K562 (cell line): ENCODE data around the gene SERTAD1. TPM values are rescaled to one million over a fixed set of nuclear protein-coding genes. Genes with fewer than 3 reads are reported as not detected.

Experiments
- ATAC-seq: fragments of 200-7000 bp; cut with Tn5 transposase; 3 replicates; pipeline ENCODE4 v1.9.1; 2020; ENCODE audit warnings: moderate library complexity
- BruUV-seq: library from RNA; stranded (reverse); fragments of 400-500 nt; replicated peaks from 2 replicates; lab custom pipeline; 2021; lab: Mats Ljungman, UMichigan
- CTCF ChIA-PET: fragments of 300-600 bp; formaldehyde crosslinking; extraction: SDS; loops from one replicate; lab custom pipeline; 2021; ENCODE audit warnings: low intra/inter-chr PET ratio; lab: Yijun Ruan, JAX
- POLR2A ChIA-PET: fragments of 300-600, 350-650 bp; sonication (Branson Sonifier 250); formaldehyde crosslinking; extraction: SDS; loops from one replicate; lab custom pipeline; 2021; ENCODE audit warnings: antibody characterized with exemption, inconsistent platforms; lab: Yijun Ruan, JAX
- DNase-seq, 4 experiments: peaks; one replicate each; pipeline versions ENCODE4 v3.0.0 to v3.0.0-alpha.2; 2011 to 2018; ENCODE audit warnings: low spot score in 3 of 4, mixed read lengths in 3 of 4; ENCODE audit errors: extremely low read depth in 1 of 4
- FAIRE-seq: peaks from 2 replicates; lab custom pipeline; 2011; peaks lifted over from hg19 to GRCh38; lab: Jason Lieb, UNC
- H2AFZ ChIP-seq: 2 replicates; pipeline ENCODE4 v1.6.0; 2011; ENCODE audit warnings: low read depth, low read length, control low read depth, inconsistent platforms
- H3K27ac ChIP-seq: fragments of 200-600 bp; 3 replicates; pipeline ENCODE4 v1.8.0; 2011; ENCODE audit warnings: low read depth, mild to moderate bottlenecking, control low read depth, inconsistent platforms, low read length, moderate library complexity, mixed read lengths; ENCODE audit errors: extremely low read depth
- H3K27me3 ChIP-seq, 2 experiments: fragments of 300-600 bp in 1 of 2; 2 replicates in 1 of 2; 3 replicates in 1 of 2; pipeline versions ENCODE4 v1.6.0 to v1.8.0; 2011; ENCODE audit warnings: inconsistent platforms in 2 of 2, low read length in 2 of 2, mild to moderate bottlenecking in 1 of 2, mixed read lengths in 1 of 2, moderate library complexity in 1 of 2; ENCODE audit not compliant: control insufficient read depth in 2 of 2, insufficient read depth in 2 of 2
- H3K36me3 ChIP-seq: fragments of 300-600 bp; 3 replicates; pipeline ENCODE4 v1.8.0; 2011; ENCODE audit warnings: mild to moderate bottlenecking, low read length, inconsistent platforms; ENCODE audit not compliant: control insufficient read depth, insufficient read depth
- H3K4me1 ChIP-seq, 2 experiments: fragments of 200-600 bp in 1 of 2; replicated peaks in 1 of 2; 2 replicates in 1 of 2; 3 replicates in 1 of 2; pipeline versions ENCODE4 v1.5.1 to v1.8.0; 2011; ENCODE audit warnings: inconsistent platforms in 2 of 2, low read length in 2 of 2, mild to moderate bottlenecking in 1 of 2, mixed read lengths in 1 of 2, moderate library complexity in 1 of 2; ENCODE audit not compliant: control insufficient read depth in 2 of 2, insufficient read depth in 2 of 2
- H3K4me2 ChIP-seq: 2 replicates; pipeline ENCODE4 v1.6.1; 2011; ENCODE audit warnings: low read length, control low read depth, inconsistent platforms, mixed read lengths; ENCODE audit not compliant: insufficient read depth
- H3K4me3 ChIP-seq: fragments of 200-600 bp; sonication (generic), shearing (Covaris generic); 2 replicates; pipeline ENCODE4 v1.5.1; 2016; ENCODE audit warnings: control low read depth, inconsistent platforms
- H3K79me2 ChIP-seq: fragments of 200-600 bp; 3 replicates; pipeline ENCODE4 v1.8.0; 2011; ENCODE audit warnings: low read length, inconsistent platforms; ENCODE audit not compliant: control insufficient read depth, insufficient read depth
- H3K9ac ChIP-seq, 2 experiments: 2 replicates each; pipeline versions ENCODE4 v1.6.0 to v1.6.1; 2011; ENCODE audit warnings: low read depth in 2 of 2, low read length in 2 of 2, control low read depth in 1 of 2, inconsistent platforms in 1 of 2, mild to moderate bottlenecking in 1 of 2, mixed read lengths in 1 of 2; ENCODE audit not compliant: insufficient read depth in 1 of 2
- H3K9me1 ChIP-seq: one replicate; pipeline ENCODE4 v1.6.0; 2011; ENCODE audit warnings: inconsistent platforms, mild to moderate bottlenecking, low read length, moderate library complexity; ENCODE audit not compliant: control insufficient read depth, insufficient read depth
- H3K9me3 ChIP-seq: replicated peaks from 2 replicates; pipeline ENCODE4 v1.5.1; 2011; ENCODE audit warnings: low read depth, low read length, inconsistent platforms; ENCODE audit not compliant: control insufficient read depth, insufficient read depth
- H4K20me1 ChIP-seq: replicated peaks from 2 replicates; pipeline ENCODE4 v1.6.1; 2011; ENCODE audit warnings: low read length, inconsistent platforms, mixed read lengths; ENCODE audit not compliant: control insufficient read depth, insufficient read depth
- ADNP ChIP-seq: fragments of 200-800 bp; sonication (Bioruptor generic); IDR thresholded peaks from 2 replicates; pipeline ENCODE4 v1.6.1; 2016; ENCODE audit warnings: missing genetic modification characterization, missing compliant biosample characterization
- BCL6 ChIP-seq: fragments of 250-450 bp; sonication (Bioruptor Pico); IDR thresholded peaks from 2 replicates; pipeline ENCODE4 v1.4.0; 2020
- BCOR ChIP-seq: fragments of 450-650 bp; IDR thresholded peaks from 2 replicates; pipeline ENCODE4 v1.6.1; 2016
- CC2D1A ChIP-seq: fragments of 450-650 bp; IDR thresholded peaks from 2 replicates; pipeline ENCODE4 v1.6.1; 2017; ENCODE audit warnings: mild to moderate bottlenecking
- DACH1 ChIP-seq: fragments of 450-650 bp; IDR thresholded peaks from 2 replicates; pipeline ENCODE4 v1.6.1; 2018; ENCODE audit not compliant: partially characterized antibody
- DMBX1 ChIP-seq: fragments of 250-450 bp; sonication (Bioruptor Pico); IDR thresholded peaks from 2 replicates; pipeline ENCODE4 v1.8.0; 2022; ENCODE audit warnings: inconsistent platforms, mild to moderate bottlenecking, moderate library complexity, borderline replicate concordance
- ELK3 ChIP-seq: fragments of 450-650 bp; formaldehyde crosslinking; IDR thresholded peaks from 2 replicates; pipeline ENCODE4 v1.4.0; 2020; ENCODE audit warnings: mild to moderate bottlenecking
- FOXK2 ChIP-seq, 2 experiments: fragments of 450-650 bp; IDR thresholded peaks in 1 of 2; conservative IDR thresholded peaks in 1 of 2; 2 replicates each; pipeline ENCODE4 v1.6.1; 2016; ENCODE audit warnings: low read depth in 2 of 2, mild to moderate bottlenecking in 1 of 2
- FUS ChIP-seq: fragments of 200-400 bp; formaldehyde crosslinking; optimal IDR thresholded peaks from 2 replicates; pipeline ENCODE3; 2017; ENCODE audit warnings: low read depth, low read length
- HDAC2 ChIP-seq: fragments of 450-650 bp; IDR thresholded peaks from 2 replicates; pipeline ENCODE4 v1.6.1; 2016; ENCODE audit warnings: mild to moderate bottlenecking
- RBM25 ChIP-seq: fragments of 200-400 bp; formaldehyde crosslinking; IDR thresholded peaks from 2 replicates; pipeline ENCODE4 v1.6.1; 2018; ENCODE audit warnings: low read length, low read depth, moderate library complexity; ENCODE audit not compliant: severe bottlenecking
- SMAD4 ChIP-seq: fragments of 250-450 bp; sonication (Bioruptor Pico); conservative IDR thresholded peaks from 2 replicates; pipeline ENCODE4 v1.8.0; 2021; ENCODE audit warnings: inconsistent platforms, mild to moderate bottlenecking, moderate library complexity
- TAF7 ChIP-seq: fragments of 450-650 bp; IDR thresholded peaks from 2 replicates; pipeline ENCODE4 v1.6.1; 2016; ENCODE audit warnings: missing genetic modification characterization, missing compliant biosample characterization
- THAP12 ChIP-seq: fragments of 250-450 bp; sonication (Bioruptor Pico); IDR thresholded peaks from 2 replicates; pipeline ENCODE4 v1.9.0; 2021; ENCODE audit warnings: mild to moderate bottlenecking, inconsistent platforms
- ZNF277 ChIP-seq: fragments of 250-450 bp; sonication (Bioruptor Pico); IDR thresholded peaks from 2 replicates; pipeline ENCODE4 v1.8.0; 2022; ENCODE audit warnings: inconsistent platforms, mild to moderate bottlenecking, moderate library complexity, borderline replicate concordance
- ZNF639 ChIP-seq, 2 experiments: fragments of 200-800 bp in 1 of 2; sonication (Bioruptor generic) in 1 of 2; sonication (generic) in 1 of 2; formaldehyde crosslinking in 1 of 2; IDR thresholded peaks in 1 of 2; conservative IDR thresholded peaks in 1 of 2; 2 replicates each; pipeline versions ENCODE4 v1.5.0 to v1.6.1; 2016 to 2020; ENCODE audit warnings: missing compliant biosample characterization in 1 of 2, missing genetic modification characterization in 1 of 2, missing genetic modification reagents in 1 of 2
- ZNF644 ChIP-seq: fragments of 200-800 bp; sonication (Bioruptor generic); IDR thresholded peaks from 2 replicates; pipeline ENCODE4 v1.6.1; 2016; ENCODE audit warnings: low read depth, missing genetic modification characterization, missing compliant biosample characterization
- WGBS: fragments of 100-300 bp; shearing (Covaris generic); methylation state at CpG from one replicate; pipeline ENCODE4 v1.1.6; 2016; ENCODE audit warnings: low coverage, mixed read lengths; ENCODE audit not compliant: insufficient coverage; ENCODE audit errors: missing lambda C conversion rate; 5-methylcytosine and 5-hydroxymethylcytosine counted together
- in situ Hi-C: fragments of 300-500 bp; cut with MboI; formaldehyde crosslinking; loops from 4 replicates; pipeline ENCODE4 v1.15.0; 2018; ENCODE audit warnings: inconsistent platforms, mixed read lengths
- intact Hi-C: fragments of 100-400 bp; cut with micrococcal nuclease; formaldehyde crosslinking; loops from 2 replicates; pipeline ENCODE4 v1.14.2; 2022
- polyA plus RNA-seq, 8 experiments: library from polyadenylated mRNA; depleted of rRNA in 4 of 8; stranded (reverse) in 5 of 8; unstranded in 3 of 8; fragments of >200 nt; fragmentation: Nextera tagmentation in 2 of 8; fragmentation: Illumina TruSeq in 1 of 8; extraction: Ambion mirVana in 2 of 8; extraction: Trizol in 1 of 8; gene quantifications; 2 replicates each; pipeline versions ENCODE4 v1.2.1 to v1.2.3, GENCODE V29; 2011 to 2014; ENCODE audit warnings: inconsistent platforms in 1 of 8, missing spikeins in 1 of 8
- total RNA-seq, 7 experiments: library from RNA; depleted of rRNA in 6 of 7; stranded (reverse); fragments of >200 nt in 6 of 7; fragmentation: Illumina TruSeq in 2 of 7; extraction: Trizol in 2 of 7; gene quantifications; 2 replicates each; pipeline versions ENCODE4 v1.2.1 to v1.2.3, GENCODE V29; 2011 to 2021; ENCODE audit warnings: low replicate concordance in 1 of 7

The SERTAD1 gene
- total and polyA plus RNA-seq, 9 of the 15 experiments (the other 6 are each of a cell fraction or from before 2014, with no cell fraction given), result 0.15 to 8.7 (median 4.9) TPM

- TF ChIP-seq FUS (no peak), ZNF277 (CRISPR knock-in tag) (no peak), HDAC2 (no peak), ELK3 (no peak), DACH1 (no peak)
Observed at GRCh38 chr19:40472516-40472915, 46.7 kb upstream of the SERTAD1 start (continued).

- Histone ChIP-seq H3K9me1 (no peaks in the 10 kb centered on the region), H3K4me2 (no peak overlapping the region), H3K9me3 (no peaks in the 10 kb centered on the region; the same call in 1 of the 2 replicates), H3K4me1 (peaks cover 10 to 27% of the 10 kb centered on the region in 2 experiments; a peak in 4 of 5 replicates), H3K36me3 (no peaks in the 10 kb centered on the region), H4K20me1 (no peaks in the 10 kb centered on the region), H2AFZ (no peak overlapping the region), H3K27ac (no peak overlapping the region), H3K27me3 (no peaks in the 10 kb centered on the region), H3K4me3 (no peak overlapping the region), H3K79me2 (peaks cover 3% of the 10 kb centered on the region; the same call in 2 of the 3 replicates), H3K9ac (no peak overlapping the region)
- FAIRE-seq, result no peak
- in situ Hi-C loops (no loop called here), intact Hi-C loops (no loop called here)
- no TSS peak for BruUV-seq
- ATAC-seq, result no peak
- ChIA-PET POLR2A (no interaction called here), CTCF (no interaction called here)
- 87% methylated on average over 3 of the region's 3 CpGs for WGBS
- DNase-seq, result no peak
- peak; percentile 55; the same call in 1 of the 2 replicates for TF ChIP-seq ADNP (tag)
- TF ChIP-seq THAP12 (CRISPR knock-in tag), result no peak
- TF ChIP-seq TAF7 (tag), result no peak
- TF ChIP-seq BCL6 (CRISPR knock-in tag), result no peak
- peak; percentile 71 for TF ChIP-seq BCOR
- no peak for TF ChIP-seq DMBX1 (CRISPR knock-in tag)
- no peak for TF ChIP-seq ZNF639 (CRISPR knock-in tag; conservative IDR thresholded peaks at IDR 0.05 in 1 of 2, IDR thresholded peaks at IDR 0.05 in 1 of 2)
- no peak for TF ChIP-seq ZNF644 (tag)
- no peak for TF ChIP-seq FOXK2 (conservative IDR thresholded peaks at IDR 0.05 in 1 of 2, IDR thresholded peaks at IDR 0.05 in 1 of 2; ENCODE audit: low read depth in 2 of 2)
- peak; percentile 51 for TF ChIP-seq RBM25
- TF ChIP-seq SMAD4, result no peak
- no peak for TF ChIP-seq CC2D1A
Observed at GRCh38 chr19:40471111-40471510, 45.3 kb upstream of the SERTAD1 start.
